HG03354 (cell line): Measurements from ENCODE around the gene TAS2R31.

ENCODE experiments used
- ATAC-seq: cut with Tn5 transposase; IDR thresholded peaks from one replicate; pipeline ENCODE4 v1.9.1; 2021; ENCODE audit warnings: mild to moderate bottlenecking; ENCODE audit not compliant: unreplicated experiment, poor library complexity, severe bottlenecking

The TAS2R31 gene

GRCh38 chr12:11015775-11016430 is 15.3 kb downstream of the TAS2R31 start:
- ATAC-seq = no peak

- ATAC-seq = no peak
Measured at GRCh38 chr12:11014234-11014633, 17.0 kb downstream of the TAS2R31 start.

- no peak for ATAC-seq
Measured at GRCh38 chr12:11007608-11008007, 23.6 kb downstream of the TAS2R31 start.

GRCh38 chr12:10998204-10998603 is 33.0 kb downstream of the TAS2R31 start, which contains the start of gene TAS2R20:
TSS of gene TAS2R20 (minus strand) at chr12:10998304. CDS start at chr12:10997875, 429 bp downstream.
- no peak for ATAC-seq

GRCh38 chr12:10994307-10994706 is 36.9 kb downstream of the TAS2R31 start:
- no peak for ATAC-seq

- no peak for ATAC-seq
Measured at GRCh38 chr12:10989107-10989506, 42.1 kb downstream of the TAS2R31 start.

- ATAC-seq = no peak
Measured at GRCh38 chr12:10986812-10987211, 44.4 kb downstream of the TAS2R31 start, which contains the start of gene TAS2R50. TSS of gene TAS2R50 (minus strand) at chr12:10986912. CDS start at chr12:10986860, 52 bp downstream.

GRCh38 chr12:10982244-10982643 is 49.0 kb downstream of the TAS2R31 start:
- ATAC-seq = no peak
